GM21447 (cell line): ENCODE data around the gene UMODL1.

Experiments
- ATAC-seq: cut with Tn5 transposase; IDR thresholded peaks from one replicate; pipeline ENCODE4 v1.9.1; 2021; ENCODE audit not compliant: unreplicated experiment

UMODL1 gene

DNA sequence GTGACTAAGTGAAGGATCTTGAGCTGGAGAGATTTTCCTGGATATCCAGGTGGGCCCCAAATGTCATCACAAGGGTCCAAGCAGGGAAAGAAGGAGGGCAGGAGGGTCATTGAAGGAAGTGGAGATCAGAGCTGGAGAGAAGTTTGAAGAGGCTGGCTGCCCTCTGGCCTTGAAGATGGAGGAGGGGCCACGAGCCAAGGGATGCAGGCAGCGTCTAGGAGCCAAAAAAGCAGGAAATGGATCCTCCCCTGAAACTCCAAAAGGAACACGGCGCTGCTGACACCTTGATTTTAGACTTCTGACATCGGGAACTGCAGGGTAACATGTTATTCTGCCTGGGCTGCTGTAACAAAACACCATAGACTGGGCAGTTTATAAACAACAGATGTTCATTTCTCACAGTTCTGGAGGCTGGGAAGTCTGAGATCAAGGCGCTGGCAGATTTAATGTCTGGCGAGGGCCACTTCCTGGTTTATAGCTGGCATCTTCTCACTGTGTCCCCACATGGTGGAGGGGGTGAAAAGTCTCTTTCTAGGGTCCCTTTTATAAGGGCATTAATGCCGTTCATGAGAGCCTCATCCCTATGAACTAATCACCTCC, 32.2 kb upstream of the UMODL1 start:
- ATAC-seq = no peak

DNA sequence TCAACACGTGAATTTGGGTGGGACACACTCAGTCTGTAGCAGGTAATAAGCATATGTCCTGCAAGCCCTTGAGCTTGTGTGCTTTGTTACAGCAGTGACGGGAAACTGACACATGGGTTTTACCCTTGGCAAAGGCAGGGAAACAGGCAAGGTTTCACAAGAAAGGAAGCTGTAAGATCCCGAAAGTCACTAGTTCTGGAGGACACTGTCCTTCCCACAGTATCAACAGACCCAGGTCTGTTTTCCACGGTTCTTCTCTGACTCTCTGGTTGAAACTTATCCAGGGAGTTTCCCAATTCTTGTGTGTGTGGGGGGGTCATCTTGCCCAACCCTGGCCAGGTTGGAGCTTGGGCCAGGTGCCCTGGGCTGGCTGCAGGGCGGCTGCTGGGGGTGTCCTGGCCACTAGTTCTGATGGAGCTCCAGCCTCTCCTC, 31.6 kb upstream of the UMODL1 start:
- ATAC-seq = no peak

GRCh38 chr21:42039911-42040351, 31.2 kb upstream of the UMODL1 start:
- no peak for ATAC-seq

- ATAC-seq = no peak
Observed at GRCh38 chr21:42040411-42041180, 30.5 kb upstream of the UMODL1 start.

DNA sequence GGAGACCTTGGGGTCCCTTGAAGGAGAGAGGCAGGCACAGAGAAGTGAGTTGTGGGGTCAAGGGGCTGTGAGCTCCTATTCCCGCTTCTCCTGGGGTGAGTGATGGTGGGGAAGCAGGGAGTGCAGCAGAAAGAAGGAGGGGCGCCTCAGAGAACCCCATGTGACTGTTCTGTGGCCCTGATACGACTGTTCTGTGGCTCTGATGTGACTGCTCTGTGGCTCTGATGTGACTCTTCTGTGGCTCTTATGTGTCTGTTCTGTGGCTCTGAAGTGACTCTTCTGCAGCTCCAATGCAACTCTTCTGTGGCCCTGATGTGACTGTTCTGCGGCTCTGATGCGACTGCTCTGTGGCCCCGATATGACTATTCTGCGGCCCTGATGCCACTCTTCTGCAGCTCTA, 29.9 kb upstream of the UMODL1 start:
- ATAC-seq = no peak

DNA sequence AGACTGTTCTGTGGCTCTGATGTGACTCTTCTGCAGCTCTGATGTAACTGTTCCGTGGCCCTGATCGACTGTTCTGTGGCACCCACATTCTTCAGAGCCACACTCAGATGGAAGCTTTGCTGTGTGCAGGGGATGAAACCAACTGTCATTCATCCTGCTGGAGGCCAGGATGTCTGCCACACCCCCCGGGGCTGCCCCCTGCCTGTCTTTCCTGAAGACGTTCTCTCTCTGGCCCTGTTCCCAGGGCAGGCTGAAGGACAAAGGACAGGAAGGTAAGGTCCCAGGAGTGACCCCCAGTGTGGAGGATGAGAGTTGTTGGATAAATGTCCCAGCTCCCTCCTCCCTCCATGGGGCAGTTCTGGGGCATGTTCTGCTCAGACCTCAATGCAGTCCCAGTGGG, 29.4 kb upstream of the UMODL1 start:
- no peak for ATAC-seq

DNA sequence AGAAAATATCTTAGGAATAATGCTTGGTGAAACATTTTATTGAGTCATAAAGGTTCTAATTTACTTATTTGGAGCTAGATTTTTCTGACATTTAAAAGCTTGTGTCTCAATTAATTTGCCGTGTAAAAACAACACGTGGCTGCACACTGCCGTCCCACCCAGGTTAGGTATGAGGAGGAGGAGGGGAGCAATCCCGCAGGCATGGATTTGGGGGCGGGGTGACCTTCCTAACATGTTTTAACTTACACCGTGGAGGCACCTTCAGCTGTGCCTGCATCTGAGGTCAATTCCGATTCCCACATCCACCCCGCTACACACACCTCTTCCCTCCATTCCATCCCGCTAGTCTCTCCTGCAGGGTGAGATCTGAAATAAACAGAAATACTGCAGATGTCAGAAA, 28.5 kb upstream of the UMODL1 start:
- no peak for ATAC-seq

- ATAC-seq = no peak
Observed at GRCh38 chr21:42043201-42043895, 27.8 kb upstream of the UMODL1 start.

DNA sequence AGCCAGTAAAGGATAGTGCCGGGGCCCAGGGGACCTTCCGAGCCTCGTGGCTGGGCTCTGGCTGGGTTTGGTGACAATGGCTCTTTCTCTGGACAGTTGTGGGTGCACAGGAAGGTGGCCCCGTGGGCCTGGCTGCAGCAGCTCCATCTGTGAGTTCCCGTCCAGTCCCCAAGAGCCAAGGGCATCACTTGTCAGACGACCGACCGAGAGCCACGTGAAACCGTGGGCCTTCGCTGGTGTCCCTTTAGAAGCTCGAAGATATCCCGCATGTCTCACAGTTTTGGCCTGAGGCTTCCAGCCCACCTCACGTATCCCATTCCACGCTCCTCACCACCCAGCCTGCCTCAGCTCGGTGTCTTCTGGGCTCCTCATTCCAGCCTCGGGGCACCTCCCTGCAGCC, 27.2 kb upstream of the UMODL1 start:
- no peak for ATAC-seq

DNA sequence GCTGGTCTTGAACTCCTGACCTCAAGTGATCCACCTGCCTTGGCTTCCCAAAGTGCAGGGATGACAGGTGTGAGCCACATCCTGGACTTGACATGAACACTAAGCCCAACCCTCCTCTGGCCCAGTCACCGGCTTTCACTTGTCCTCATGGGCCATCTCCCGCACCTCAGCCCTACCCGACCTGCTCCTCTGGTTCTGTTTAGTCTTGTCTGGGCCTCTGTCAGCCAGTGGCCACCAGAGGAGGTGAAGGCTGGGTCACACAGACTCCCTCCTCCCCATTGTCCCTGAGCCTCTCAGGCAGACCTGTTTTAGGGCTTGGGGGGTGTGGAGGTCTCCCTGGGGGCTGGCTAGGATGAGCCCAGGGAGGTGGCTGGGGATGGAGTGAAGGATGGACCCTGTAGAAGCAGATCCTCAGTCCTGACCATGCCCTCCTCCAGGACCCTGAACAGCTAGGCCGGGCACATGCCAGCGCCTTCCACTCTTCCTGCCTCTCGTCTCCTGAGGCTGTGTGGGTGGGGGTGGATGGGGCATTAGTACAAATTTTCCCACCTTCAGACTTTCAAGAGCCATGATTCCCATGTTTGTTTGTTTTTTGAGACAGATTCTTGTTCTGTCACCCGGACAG, 26.1 kb upstream of the UMODL1 start:
- ATAC-seq = no peak

- ATAC-seq = no peak
Observed at GRCh38 chr21:42047821-42048613, 23.1 kb upstream of the UMODL1 start.

- no peak for ATAC-seq
Observed at GRCh38 chr21:42048870-42049577, 22.1 kb upstream of the UMODL1 start.

GRCh38 chr21:42049578-42050430, 21.3 kb upstream of the UMODL1 start:
- ATAC-seq = no peak

DNA sequence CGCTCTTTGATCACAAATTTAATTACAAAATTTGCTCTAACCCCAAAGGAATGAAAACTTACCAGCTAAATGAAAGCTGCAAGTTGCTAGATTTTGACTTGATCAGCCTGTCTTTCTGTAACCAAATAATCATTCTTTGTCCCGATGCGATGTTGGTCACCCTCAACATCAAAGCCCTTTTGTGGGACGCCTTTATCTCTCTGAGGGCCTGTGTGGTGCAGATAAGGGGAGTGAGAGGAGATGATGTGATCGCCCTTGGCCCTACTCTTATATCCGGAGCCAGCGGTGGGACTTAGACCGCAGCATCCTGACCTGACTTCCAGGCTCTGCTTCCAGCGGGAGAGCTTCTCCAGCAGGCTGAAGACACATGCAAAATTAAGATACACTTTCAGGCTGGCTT, 19.3 kb upstream of the UMODL1 start:
- ATAC-seq = no peak

GRCh38 chr21:42055425-42055824, 15.7 kb upstream of the UMODL1 start:
- ATAC-seq = no peak

GRCh38 chr21:42056468-42056867, 14.6 kb upstream of the UMODL1 start:
- ATAC-seq = no peak

GRCh38 chr21:42056996-42057689, 14.0 kb upstream of the UMODL1 start:
- ATAC-seq = no peak

DNA sequence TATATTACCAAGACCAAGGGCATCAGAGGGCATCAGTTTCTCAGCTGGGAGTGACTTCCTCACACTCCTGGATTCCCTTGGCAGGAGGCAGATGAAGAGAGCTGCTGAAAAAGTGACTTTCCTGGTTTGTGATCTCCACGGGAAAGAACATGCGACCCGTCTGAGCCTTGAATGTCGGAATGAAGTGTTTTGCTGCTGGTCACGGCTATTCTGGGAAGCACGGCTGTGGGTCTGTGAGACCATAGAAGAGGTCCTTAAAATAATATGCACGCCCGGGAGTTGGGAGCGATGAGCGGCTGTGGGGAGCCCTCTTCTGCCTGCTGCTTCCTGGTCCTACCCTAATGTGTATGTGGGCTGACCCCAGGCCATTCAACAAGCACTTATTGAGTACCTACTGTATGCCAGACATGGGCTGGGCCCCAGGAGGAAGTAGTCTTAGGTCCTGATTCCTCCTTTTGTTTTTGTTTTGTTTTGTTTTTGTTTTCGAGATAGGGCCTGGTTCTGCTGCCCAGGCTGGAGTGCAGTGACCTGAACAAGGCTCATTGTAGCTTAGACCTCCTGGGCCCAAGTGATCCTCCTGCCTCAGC, 13.2 kb upstream of the UMODL1 start:
- no peak for ATAC-seq
